Activated naive CD4-positive, alpha-beta T cell treated with anti-CD3 and anti-CD28 coated beads, Interleukin-2, amount 10 ng/mL, durations not matched to agents 7 days and 5 days (primary cell): ENCODE measurements around the gene DGAT2L6.
"Not testable (repeated sequence)": the region's sequence is repeated elsewhere in the genome, so short reads cannot be mapped to it uniquely, and the experiment has no call there.

Experiments used
- CTCF ChIA-PET: fragments of 350-600 bp; sonication (Branson Sonifier 250); formaldehyde crosslinking; loops from one replicate; lab custom pipeline; 2021; ENCODE audit warnings: antibody characterized with exemption; lab: Charles Lee
- DNase-seq: peaks from one replicate; pipeline ENCODE4 v3.0.0-alpha.2; 2020
- H3K27ac Mint-ChIP-seq: one replicate; pipeline ENCODE4 v1.8.0; 2021; ENCODE audit warnings: mild to moderate bottlenecking, moderate library complexity, mixed read lengths
- H3K27me3 Mint-ChIP-seq: one replicate; pipeline ENCODE4 v1.8.0; 2021; ENCODE audit warnings: mild to moderate bottlenecking, mixed read lengths
- H3K36me3 Mint-ChIP-seq: one replicate; pipeline ENCODE4 v1.8.0; 2021; ENCODE audit warnings: mixed read lengths
- H3K4me1 Mint-ChIP-seq: one replicate; pipeline ENCODE4 v1.8.0; 2021; ENCODE audit warnings: mixed read lengths
- H3K4me3 Mint-ChIP-seq: one replicate; pipeline ENCODE4 v1.8.0; 2021; ENCODE audit warnings: mild to moderate bottlenecking, moderate library complexity, mixed read lengths
- H3K9me3 Mint-ChIP-seq: one replicate; pipeline ENCODE4 v1.8.0; 2021; ENCODE audit warnings: mixed read lengths

DGAT2L6 gene

GRCh38 chrX:70234355-70234754 is 57.1 kb downstream of the DGAT2L6 start, which contains the start of gene AWAT1:
Gene AWAT1 (plus strand): TSS chrX:70234655. CDS start chrX:70234696, 41 bp downstream.
- DNase-seq: no peak
- Mint-ChIP-seq H3K4me3 (no peak within 1 kb of the TSS), H3K27ac (no peak within 1 kb of the TSS)

DNA sequence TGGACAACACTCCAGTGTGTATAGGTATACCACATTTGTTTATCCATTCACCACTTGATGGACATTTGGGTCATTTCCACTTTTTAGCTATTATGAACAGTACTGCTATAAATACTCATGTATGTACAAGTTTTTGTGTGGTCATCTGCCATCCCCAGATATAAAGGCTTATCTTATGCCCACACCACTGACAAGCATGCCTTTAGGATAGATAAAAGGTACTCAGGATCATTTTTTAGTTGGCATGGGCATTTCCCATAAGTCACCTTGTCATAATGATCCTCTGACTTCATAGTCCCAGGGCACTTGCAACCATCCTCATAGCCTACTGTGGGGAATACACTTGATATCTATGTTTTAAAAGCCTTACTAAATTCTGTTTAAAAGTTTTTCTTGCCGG is 63.5 kb downstream of the DGAT2L6 start:
- H3K27ac Mint-ChIP-seq: no peak overlapping the region
- H3K36me3 Mint-ChIP-seq: no peaks in the 10 kb centered on the region
- no peak for DNase-seq
- no peaks in the 10 kb centered on the region for H3K4me1 Mint-ChIP-seq
- H3K9me3 Mint-ChIP-seq: no peaks in the 10 kb centered on the region
- H3K27me3 Mint-ChIP-seq: no peaks in the 10 kb centered on the region
- CTCF ChIA-PET: no interaction called here
- H3K4me3 Mint-ChIP-seq: no peak overlapping the region

More at GRCh38 chrX:70234355-70234754, 57.1 kb downstream of the DGAT2L6 start, which contains the start of gene AWAT1:
- H3K4me1 Mint-ChIP-seq: no peaks in the 10 kb centered on the region
- no peaks in the 10 kb centered on the region for H3K9me3 Mint-ChIP-seq
- CTCF ChIA-PET: no interaction called here
- no peaks in the 10 kb centered on the region for H3K27me3 Mint-ChIP-seq
- H3K36me3 Mint-ChIP-seq: no peaks in the 10 kb centered on the region

DNA sequence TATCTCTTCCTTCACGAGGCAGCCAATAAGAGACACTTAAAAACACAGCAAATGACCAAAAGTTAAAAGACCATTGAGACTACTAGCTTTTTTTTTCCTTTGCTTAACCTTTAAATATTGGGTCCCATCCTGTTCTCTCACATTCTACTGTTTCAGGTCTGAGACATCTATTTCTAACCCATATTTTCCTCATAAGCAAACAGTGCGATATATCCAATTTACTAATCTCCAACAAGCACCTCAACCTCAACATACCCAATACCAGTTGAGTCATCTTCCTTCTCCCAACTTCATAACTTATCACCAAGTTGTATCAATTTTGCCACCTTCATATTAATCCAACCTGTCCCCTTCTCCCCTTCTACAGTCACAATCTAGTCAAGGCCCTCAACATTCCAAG is 64.2 kb downstream of the DGAT2L6 start:
- Mint-ChIP-seq H3K27ac (peak overlapping the region; percentile 5), H3K27me3 (no peaks in the 10 kb centered on the region), H3K4me3 (no peak overlapping the region), H3K36me3 (no peaks in the 10 kb centered on the region), H3K9me3 (no peaks in the 10 kb centered on the region), H3K4me1 (no peaks in the 10 kb centered on the region)
- CTCF ChIA-PET: no interaction called here
- no peak for DNase-seq

- H3K4me1 Mint-ChIP-seq, DNase-seq, H3K36me3 Mint-ChIP-seq, H3K4me3 Mint-ChIP-seq, CTCF ChIA-PET, H3K27me3 Mint-ChIP-seq, H3K9me3 Mint-ChIP-seq, H3K27ac Mint-ChIP-seq: not testable (repeated sequence)
Measured at GRCh38 chrX:70243601-70244000, 66.3 kb downstream of the DGAT2L6 start.

DNA sequence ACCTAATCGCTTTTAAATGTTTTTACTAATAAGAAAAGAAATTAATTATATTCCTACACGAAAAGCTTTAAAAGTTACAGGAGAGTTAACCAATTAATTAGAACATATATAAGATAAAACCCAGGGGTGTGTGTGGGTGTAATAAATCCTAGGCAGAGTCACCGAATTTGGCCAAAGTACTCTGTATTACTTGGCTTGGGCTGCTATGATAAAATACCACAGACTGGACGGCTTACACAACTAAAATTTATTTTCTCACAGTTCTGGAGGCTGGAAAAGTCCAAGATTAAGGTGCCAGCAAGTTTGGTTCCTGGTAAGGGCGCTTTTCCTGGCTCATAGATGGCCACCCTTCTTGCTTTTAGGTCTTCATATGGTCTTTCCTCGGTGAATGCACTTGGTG is 67.6 kb downstream of the DGAT2L6 start:
- Mint-ChIP-seq H3K27me3 (no peaks in the 10 kb centered on the region), H3K36me3 (no peaks in the 10 kb centered on the region), H3K4me3 (no peak overlapping the region), H3K4me1 (no peaks in the 10 kb centered on the region), H3K9me3 (no peaks in the 10 kb centered on the region), H3K27ac (no peak overlapping the region)
- DNase-seq: no peak
- CTCF ChIA-PET: no interaction called here

DNA sequence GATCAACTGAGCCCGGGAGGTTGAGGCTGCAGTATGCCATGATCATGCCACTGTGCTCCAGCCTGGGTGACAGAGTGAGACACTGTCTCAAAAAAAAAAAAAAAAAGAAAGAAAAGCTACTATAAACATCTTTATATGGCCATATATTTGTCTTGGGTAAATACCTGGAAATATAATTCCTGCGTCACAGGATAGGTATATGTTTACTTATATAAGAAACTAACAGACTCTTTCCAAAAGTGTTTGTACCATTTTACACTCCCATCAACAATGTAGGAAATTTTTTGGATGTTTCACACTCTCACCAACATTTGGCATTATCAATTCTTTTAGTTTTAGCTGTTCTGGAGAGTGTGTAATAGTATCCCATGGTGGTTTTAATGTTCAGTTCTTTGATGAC is 70.0 kb downstream of the DGAT2L6 start:
- CTCF ChIA-PET: no interaction called here

GRCh38 chrX:70252491-70252890 is 75.2 kb downstream of the DGAT2L6 start:
- Mint-ChIP-seq H3K27me3 (no peaks in the 10 kb centered on the region), H3K9me3 (no peaks in the 10 kb centered on the region), H3K4me3 (no peak overlapping the region), H3K4me1 (no peaks in the 10 kb centered on the region), H3K36me3 (no peaks in the 10 kb centered on the region), H3K27ac (no peak overlapping the region)
- DNase-seq: no peak
- CTCF ChIA-PET: no interaction called here

More for the DNA sequence above, 70.0 kb downstream of the DGAT2L6 start:
- Mint-ChIP-seq H3K4me3 (no peak overlapping the region), H3K9me3 (no peaks in the 10 kb centered on the region), H3K4me1 (no peaks in the 10 kb centered on the region), H3K36me3 (no peaks in the 10 kb centered on the region), H3K27ac (no peak overlapping the region), H3K27me3 (no peaks in the 10 kb centered on the region)
- DNase-seq: no peak

DNA sequence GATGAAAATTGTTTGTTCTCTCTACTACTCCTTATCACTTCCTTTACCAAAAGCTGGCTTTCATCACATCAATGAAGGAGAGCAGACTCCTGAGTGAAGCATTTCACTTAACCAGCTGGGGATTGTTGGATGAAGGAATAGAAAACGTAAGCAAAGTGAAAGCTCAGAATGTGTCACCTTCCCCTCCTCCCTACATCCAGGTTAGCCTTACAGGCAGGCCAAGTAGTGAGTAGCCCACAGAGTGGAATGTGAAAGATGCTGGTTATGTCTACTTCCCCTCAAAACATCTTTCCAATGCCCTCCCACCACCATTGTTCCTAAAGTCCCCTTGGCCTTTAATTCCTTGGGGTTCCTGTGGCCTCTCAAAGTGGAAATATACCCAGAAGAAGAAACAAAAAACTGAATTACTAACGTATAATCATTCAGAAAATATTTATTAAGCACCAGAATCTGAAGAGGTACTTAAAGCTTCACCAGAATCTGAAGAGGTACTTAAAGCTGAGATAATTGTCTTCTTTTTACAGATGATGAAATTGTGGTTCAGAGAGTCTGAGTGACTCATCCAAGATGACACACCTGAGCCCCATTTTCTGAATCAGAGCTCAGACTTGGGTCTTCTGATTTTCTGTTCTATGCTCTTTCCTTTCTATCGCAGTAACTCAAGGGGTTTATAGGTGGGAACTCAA is 76.2 kb downstream of the DGAT2L6 start:
- no peaks in the 10 kb centered on the region for H3K4me1 Mint-ChIP-seq
- CTCF ChIA-PET: no interaction called here
- no peaks in the 10 kb centered on the region for H3K27me3 Mint-ChIP-seq
- DNase-seq: no peak
- no peak overlapping the region for H3K4me3 Mint-ChIP-seq
- no peaks in the 10 kb centered on the region for H3K9me3 Mint-ChIP-seq
- H3K36me3 Mint-ChIP-seq: no peaks in the 10 kb centered on the region
- H3K27ac Mint-ChIP-seq: no peak overlapping the region

GRCh38 chrX:70254063-70254400 is 76.7 kb downstream of the DGAT2L6 start:
- no peak overlapping the region for H3K4me3 Mint-ChIP-seq
- H3K27ac Mint-ChIP-seq: no peak overlapping the region
- no peaks in the 10 kb centered on the region for H3K36me3 Mint-ChIP-seq
- no peaks in the 10 kb centered on the region for H3K4me1 Mint-ChIP-seq
- no peak for DNase-seq
- no peaks in the 10 kb centered on the region for H3K27me3 Mint-ChIP-seq
- H3K9me3 Mint-ChIP-seq: no peaks in the 10 kb centered on the region
- CTCF ChIA-PET: no interaction called here

- Mint-ChIP-seq H3K36me3 (no peaks in the 10 kb centered on the region), H3K4me1 (no peaks in the 10 kb centered on the region), H3K27me3 (no peaks in the 10 kb centered on the region), H3K9me3 (no peaks in the 10 kb centered on the region), H3K27ac (no peak overlapping the region), H3K4me3 (no peak overlapping the region)
- CTCF ChIA-PET: no interaction called here
- DNase-seq: no peak
Measured at GRCh38 chrX:70254909-70255308, 77.6 kb downstream of the DGAT2L6 start.
